Vagina (tissue), 2 donors: Measurements from ENCODE around the gene PLEKHA6. TPM values are rescaled to one million over a fixed set of nuclear protein-coding genes. Genes with fewer than 3 reads are reported as not detected.

Experiments
- DNase-seq, 2 donors: peaks; one replicate each; pipeline ENCODE4 v3.0.0-alpha.2; 2017; ENCODE audit errors: extremely low spot score in 2 of 2
- H3K27ac ChIP-seq: fragments of 200-600 bp; sonication (generic); one replicate; pipeline ENCODE4 v1.5.1; 2019
- H3K27me3 ChIP-seq: fragments of 200-600 bp; sonication (generic); one replicate; pipeline ENCODE4 v1.5.1; 2019
- H3K36me3 ChIP-seq, 2 donors: fragments of 200-600 bp; sonication (generic); one replicate each; pipeline ENCODE4 v1.5.1; 2017 to 2019
- H3K4me1 ChIP-seq: fragments of 200-600 bp; sonication (generic); one replicate; pipeline ENCODE4 v1.5.1; 2019
- H3K4me3 ChIP-seq, 2 donors: fragments of 200-600 bp; sonication (generic); 1 replicate in 1 of 2; 2 replicates in 1 of 2; pipeline ENCODE4 v1.5.1; 2016 to 2019
- H3K9me3 ChIP-seq: fragments of 200-600 bp; sonication (generic); one replicate; pipeline ENCODE4 v1.5.1; 2019
- CTCF ChIP-seq, 3 experiments: fragments of 450-650 bp in 2 of 3; fragments of 200-600 bp in 1 of 3; sonication (generic) in 1 of 3; IDR thresholded peaks; one replicate each; pipeline ENCODE4 v1.5.1; 2017 to 2019; ENCODE audit warnings: antibody characterized with exemption in 3 of 3, mild to moderate bottlenecking in 2 of 3, moderate library complexity in 2 of 3
- POLR2A ChIP-seq, 2 donors: fragments of 450-650 bp; IDR thresholded peaks; one replicate each; pipeline ENCODE4 v1.6.1; 2017; ENCODE audit warnings: antibody characterized with exemption in 2 of 2, mild to moderate bottlenecking in 2 of 2, moderate library complexity in 2 of 2
- POLR2AphosphoS5 ChIP-seq, 2 donors: sonication (generic); formaldehyde crosslinking; IDR thresholded peaks; one replicate each; pipeline ENCODE4 v1.9.0; 2017; ENCODE audit warnings: antibody characterized with exemption in 2 of 2, mild to moderate bottlenecking in 2 of 2, low read depth in 1 of 2; ENCODE audit not compliant: insufficient read depth in 1 of 2
- intact Hi-C: fragments of 100-400 bp; cut with DNase I; formaldehyde crosslinking; loops from one replicate; pipeline ENCODE4 v1.15.1; 2023
- total RNA-seq: library from RNA; depleted of rRNA; stranded (reverse); fragments of >200 nt; gene quantifications from one replicate; pipeline ENCODE4 v1.2.3, GENCODE V29; 2016

The PLEKHA6 gene
- total RNA-seq, 1 donor from 2014 or later = 15.0 TPM

DNA sequence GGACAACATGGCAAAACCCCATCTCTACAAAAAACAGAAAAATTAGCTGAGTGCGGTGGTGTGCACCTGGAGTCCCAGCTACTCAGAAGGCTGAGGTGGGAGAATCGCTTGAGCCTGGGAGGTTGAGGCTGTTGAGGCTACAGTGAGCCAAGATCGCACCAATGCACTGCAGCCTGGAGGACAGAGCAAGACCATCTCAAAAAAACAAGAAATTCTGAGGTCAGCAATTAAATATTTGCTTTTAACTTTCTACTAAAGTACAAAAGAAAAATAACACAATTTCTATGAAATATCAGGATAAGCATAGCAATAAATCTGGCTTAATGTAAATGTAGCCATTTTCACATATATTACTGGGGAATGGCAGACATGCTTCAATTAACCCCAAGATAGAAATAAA lies 42.0 kb upstream of the PLEKHA6 start:
- intact Hi-C loops = no loop called here
- Histone ChIP-seq H3K9me3 (no peaks in the 10 kb centered on the region), H3K27ac (no peak overlapping the region), H3K4me1 (peaks cover 23% of the 10 kb centered on the region), H3K36me3 (peaks cover 0 to 48% of the 10 kb centered on the region in 2 donors), H3K4me3 (no peak overlapping the region), H3K27me3 (no peaks in the 10 kb centered on the region)
- TF ChIP-seq POLR2AphosphoS5 (IDR thresholded peaks at IDR 0.05; ENCODE audit: insufficient read depth in 1 of 2, low read depth in 1 of 2) = no peak
- TF ChIP-seq POLR2A (IDR thresholded peaks at IDR 0.05) = no peak
- no peak for TF ChIP-seq CTCF (IDR thresholded peaks at IDR 0.05)
- peak in 1 of 2 donors; percentile 22 for DNase-seq

DNA sequence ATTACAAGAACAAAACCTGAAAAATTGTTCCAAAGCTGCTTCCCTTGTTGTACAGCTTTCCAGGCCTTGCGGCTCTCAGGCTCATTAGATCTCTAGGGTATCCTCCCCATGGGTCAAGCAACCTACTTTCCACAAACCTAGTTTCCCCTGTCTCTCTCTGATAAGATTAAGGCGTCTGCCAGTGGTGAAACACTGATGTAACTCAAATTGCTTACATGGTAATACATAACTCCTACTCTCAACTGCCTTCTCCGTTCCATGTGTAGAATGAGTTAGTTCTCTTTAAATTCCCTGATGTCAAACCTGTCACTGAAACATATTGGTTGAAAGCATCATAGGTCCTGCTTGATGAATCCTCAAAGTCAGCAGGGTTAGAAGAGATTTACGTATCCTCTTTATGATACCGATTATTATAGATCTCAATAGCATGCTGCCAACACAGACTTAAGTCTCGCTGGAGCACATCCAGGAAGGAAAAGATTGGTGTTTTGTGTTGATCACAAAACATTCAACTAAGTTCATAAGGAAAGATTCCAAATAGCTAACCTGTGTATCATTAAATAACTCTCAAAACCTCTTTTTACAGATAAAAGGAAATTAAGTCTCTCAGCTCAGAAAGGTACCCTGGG lies 41.3 kb upstream of the PLEKHA6 start:
- TF ChIP-seq POLR2AphosphoS5 (IDR thresholded peaks at IDR 0.05; ENCODE audit: insufficient read depth in 1 of 2, low read depth in 1 of 2) = no peak
- TF ChIP-seq CTCF (IDR thresholded peaks at IDR 0.05) = no peak
- no peak for TF ChIP-seq POLR2A (IDR thresholded peaks at IDR 0.05)
- no peaks in the 10 kb centered on the region for H3K9me3 ChIP-seq
- H3K4me3 ChIP-seq = no peak overlapping the region
- peaks cover 16% of the 10 kb centered on the region for H3K4me1 ChIP-seq
- H3K36me3 ChIP-seq = peaks cover 0 to 48% of the 10 kb centered on the region in 2 donors
- DNase-seq = peak in 1 of 2 donors; percentile 20
- H3K27ac ChIP-seq = no peak overlapping the region
- intact Hi-C loops = no loop called here
- no peaks in the 10 kb centered on the region for H3K27me3 ChIP-seq

GRCh38 chr1:204398197-204399125 lies 38.7 kb upstream of the PLEKHA6 start:
- Histone ChIP-seq H3K36me3 (peaks cover 0 to 23% of the 10 kb centered on the region in 2 donors), H3K4me3 (no peak overlapping the region), H3K4me1 (no peaks in the 10 kb centered on the region), H3K9me3 (no peaks in the 10 kb centered on the region), H3K27ac (no peak overlapping the region), H3K27me3 (no peaks in the 10 kb centered on the region)
- peak in 1 of 2 donors; percentile 79 for DNase-seq
- TF ChIP-seq CTCF (IDR thresholded peaks at IDR 0.05) (peak; percentile 39 to 56 (median 51)), POLR2A (IDR thresholded peaks at IDR 0.05) (no peak), POLR2AphosphoS5 (IDR thresholded peaks at IDR 0.05; ENCODE audit: insufficient read depth in 1 of 2, low read depth in 1 of 2) (peak in 1 of 2 donors; percentile 49)
- intact Hi-C loops = no loop called here

DNA sequence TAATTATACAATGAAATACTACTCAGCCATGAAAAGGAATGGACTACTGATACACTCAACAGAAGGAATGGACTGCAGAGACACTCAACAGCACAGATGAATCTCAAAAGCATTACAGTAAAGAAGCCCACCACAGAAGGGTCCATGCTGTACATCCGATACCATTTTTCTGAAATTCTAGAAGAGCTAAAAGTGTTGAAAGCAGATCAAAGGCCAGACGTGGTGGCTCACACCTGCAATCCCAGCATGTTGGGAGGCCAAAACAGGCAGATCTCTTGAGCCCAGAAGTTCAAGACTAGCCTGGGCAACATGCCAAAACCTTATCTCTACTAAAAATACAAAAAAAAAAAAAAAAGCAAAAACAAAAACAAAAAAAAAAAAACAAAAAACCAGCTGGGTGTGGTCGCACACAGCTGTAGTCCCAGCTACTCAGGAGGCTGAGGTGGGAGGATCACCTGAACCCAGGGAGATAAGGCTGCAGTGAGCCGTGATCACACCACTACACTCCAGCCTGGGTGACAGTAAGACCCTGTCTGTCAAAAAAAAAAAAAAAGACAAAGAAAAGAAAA lies 36.4 kb upstream of the PLEKHA6 start:
- Histone ChIP-seq H3K9me3 (no peaks in the 10 kb centered on the region), H3K4me3 (no peak overlapping the region), H3K27me3 (no peaks in the 10 kb centered on the region), H3K4me1 (no peaks in the 10 kb centered on the region), H3K36me3 (peaks cover 0 to 16% of the 10 kb centered on the region in 2 donors), H3K27ac (no peak overlapping the region)
- TF ChIP-seq POLR2A (IDR thresholded peaks at IDR 0.05) (no peak), POLR2AphosphoS5 (IDR thresholded peaks at IDR 0.05; ENCODE audit: insufficient read depth in 1 of 2, low read depth in 1 of 2) (no peak), CTCF (IDR thresholded peaks at IDR 0.05) (no peak)
- intact Hi-C loops = no loop called here
- peak in 1 of 2 donors; percentile 22 for DNase-seq
